ENCODE results near the gene USF2.
"Not testable (repeated sequence)": the region's sequence is repeated elsewhere in the genome, so short reads cannot be mapped to it uniquely, and the experiment has no call there.

Gene USF2

GRCh38 chr19:35220973-35221590, 47.7 kb upstream of the USF2 start:
- H3K4me3 ChIP-seq (ENCODE audit: low read depth, low read length); H3K9me3 ChIP-seq (ENCODE audit: control insufficient read depth, insufficient read depth, low read depth, low read length); H3K36me3 ChIP-seq (ENCODE audit: control insufficient read depth in 2 of 2, insufficient read depth in 1 of 2, low read length in 2 of 2); POLR2A ChIA-PET; H3K4me1 ChIP-seq (ENCODE audit: control insufficient read depth, insufficient read depth, low read length); H3K27ac ChIP-seq (ENCODE audit: extremely low read depth, low read depth, low read length): not testable (repeated sequence)
- TF ChIP-seq ZNF280C (tag by site-specific recombination; IDR thresholded peaks at IDR 0.05) = 0 out of 2 replicates have a peak, but pooled peaks have one; percentile 19
- CTCF ChIA-PET = interaction anchor here (0.5 to 1.5 kb wide), 6 partner anchors 22 to 308 kb away, joined by 3 to 5 read pairs (median 3); no protein-coding TSS in a partner anchor

GRCh38 chr19:35222373-35223015, 46.3 kb upstream of the USF2 start:
- ChIA-PET CTCF (interaction anchor here (0.6 to 1.2 kb wide), 7 partner anchors 19 to 568 kb away, joined by 3 to 5 read pairs (median 3); no protein-coding TSS in a partner anchor), POLR2A (no interaction called here)
- H3K27ac ChIP-seq (ENCODE audit: extremely low read depth, low read depth, low read length) = no peak overlapping the region
- H3K4me1 ChIP-seq (ENCODE audit: control insufficient read depth, insufficient read depth, low read length) = no peaks in the 10 kb centered on the region
- no peaks in the 10 kb centered on the region for H3K9me3 ChIP-seq (ENCODE audit: control insufficient read depth, insufficient read depth, low read depth, low read length)
- H3K36me3 ChIP-seq (ENCODE audit: control insufficient read depth in 2 of 2, insufficient read depth in 1 of 2, low read length in 2 of 2) = no peaks in the 10 kb centered on the region
- H3K4me3 ChIP-seq (ENCODE audit: low read depth, low read length) = no peak overlapping the region
- TF ChIP-seq ZNF148 (tag by site-specific recombination; IDR thresholded peaks at IDR 0.05; ENCODE audit: borderline replicate concordance) = no peak
- no peak for TF ChIP-seq TRIM28 (IDR thresholded peaks at IDR 0.05; ENCODE audit: borderline replicate concordance, low read length)
- TF ChIP-seq ZNF692 (tag by site-specific recombination; IDR thresholded peaks at IDR 0.05) = no peak
- TF ChIP-seq ZNF785 (tag by site-specific recombination; IDR thresholded peaks at IDR 0.05) = no peak
- TF ChIP-seq ZNF48 (tag by site-specific recombination; IDR thresholded peaks at IDR 0.05) = no peak
- TF ChIP-seq KLF16 (tag by site-specific recombination; IDR thresholded peaks at IDR 0.05) = no peak
- no peak for TF ChIP-seq PRDM4 (tag by site-specific recombination; IDR thresholded peaks at IDR 0.05)
- TF ChIP-seq HOXD13 (CRISPR knock-in tag; IDR thresholded peaks at IDR 0.05; ENCODE audit: borderline replicate concordance) = no peak
- TF ChIP-seq ZNF248 (tag by site-specific recombination; IDR thresholded peaks at IDR 0.05) = no peak
- TF ChIP-seq ZNF76 (tag by site-specific recombination; IDR thresholded peaks at IDR 0.05; ENCODE audit: borderline replicate concordance, low read depth) = no peak

Measured in HEK293 (cell line).